Inflammatory macrophage treated with lipopolysaccharide for 4 hours (primary cell): ENCODE results near the gene KRTAP20-1.

Source experiments
- DNase-seq: peaks from one replicate; pipeline ENCODE4 v3.0.0-alpha.2; 2020

The KRTAP20-1 gene, protein sequence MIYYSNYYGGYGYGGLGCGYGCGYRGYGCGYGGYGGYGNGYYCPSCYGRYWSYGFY

DNA sequence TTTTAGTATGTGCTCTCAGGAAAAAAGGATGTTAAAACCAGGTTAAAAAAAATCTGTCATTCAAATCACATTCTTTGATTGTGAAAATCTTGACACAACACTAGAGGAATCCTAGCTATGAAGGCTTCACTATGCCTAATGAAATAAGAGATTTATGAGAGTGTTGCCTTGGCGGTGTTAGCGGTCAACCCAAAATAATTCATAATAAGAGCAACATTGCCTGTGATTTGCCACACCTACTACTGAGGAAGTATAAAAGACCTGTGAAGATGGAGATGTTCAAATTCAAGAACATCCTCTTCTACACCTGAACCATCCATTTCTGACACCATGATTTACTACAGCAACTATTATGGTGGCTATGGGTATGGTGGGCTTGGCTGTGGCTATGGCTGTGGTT is at the start of gene KRTAP20-1:
Gene KRTAP20-1, plus strand, starts transcription at position 301 of the 400 bp plus-strand sequence. Its CDS starts 30 bp downstream, at position 331.
- no peak for DNase-seq

DNA sequence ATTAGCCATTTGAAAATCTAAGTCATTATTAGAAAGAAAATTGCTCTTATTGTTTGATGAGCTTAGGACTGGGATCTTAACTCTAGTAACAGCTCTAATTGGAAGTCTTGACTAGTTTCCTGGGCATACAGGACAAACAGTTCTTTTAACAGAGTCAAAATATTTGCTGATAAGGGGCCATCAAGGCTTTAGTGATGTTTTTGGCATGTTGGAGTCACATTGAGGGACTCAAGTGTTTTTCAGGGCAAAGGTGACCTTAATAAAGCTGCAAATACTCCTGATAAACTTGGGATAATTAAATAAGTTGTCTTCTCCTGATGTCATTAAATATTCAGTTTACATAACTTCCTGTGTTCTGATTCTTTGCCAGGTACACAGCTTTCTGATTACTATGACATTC is 48.6 kb upstream of the KRTAP20-1 start:
- no peak for DNase-seq

DNA sequence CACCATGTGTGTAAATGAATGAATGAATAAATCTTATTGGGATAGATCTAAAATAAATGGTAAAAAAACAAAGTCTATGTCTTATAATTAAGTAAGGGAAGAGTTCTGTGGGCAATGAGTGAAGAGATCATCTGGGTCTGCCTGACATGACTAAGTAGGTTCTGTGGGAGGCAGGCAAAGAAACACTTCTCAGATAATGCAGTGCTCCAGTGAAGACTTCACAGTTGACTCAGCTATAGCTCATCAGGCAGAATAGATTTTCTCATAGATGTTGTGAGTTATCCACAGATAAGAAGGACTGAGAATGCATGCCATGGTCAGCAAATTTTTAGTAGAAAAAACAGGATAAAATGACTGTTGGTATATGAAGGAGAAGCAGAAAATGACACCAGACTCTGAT is 38.5 kb upstream of the KRTAP20-1 start:
- DNase-seq = no peak

DNA sequence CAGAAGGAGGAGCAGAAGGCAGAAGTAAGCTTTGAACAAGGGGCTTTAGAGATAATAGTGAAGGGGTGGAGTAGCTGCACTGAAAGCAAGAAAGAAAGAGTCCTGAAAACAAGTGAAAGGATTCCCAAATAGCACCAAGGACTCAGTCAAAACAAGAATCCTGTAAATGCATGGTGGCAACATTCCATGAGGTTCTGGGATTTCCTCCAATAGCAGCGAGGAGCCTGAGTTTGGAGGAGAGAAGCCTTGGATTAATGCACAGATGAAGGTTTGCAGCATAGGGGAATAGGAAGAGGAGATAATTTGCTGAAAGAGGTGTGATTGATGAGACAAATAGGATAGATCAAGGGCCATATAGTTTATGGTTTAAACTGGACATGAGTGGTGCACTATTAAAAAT is 36.9 kb upstream of the KRTAP20-1 start:
- DNase-seq = no peak

- DNase-seq = no peak
Measured at GRCh38 chr21:30580132-30580531, 36.1 kb upstream of the KRTAP20-1 start.

DNA sequence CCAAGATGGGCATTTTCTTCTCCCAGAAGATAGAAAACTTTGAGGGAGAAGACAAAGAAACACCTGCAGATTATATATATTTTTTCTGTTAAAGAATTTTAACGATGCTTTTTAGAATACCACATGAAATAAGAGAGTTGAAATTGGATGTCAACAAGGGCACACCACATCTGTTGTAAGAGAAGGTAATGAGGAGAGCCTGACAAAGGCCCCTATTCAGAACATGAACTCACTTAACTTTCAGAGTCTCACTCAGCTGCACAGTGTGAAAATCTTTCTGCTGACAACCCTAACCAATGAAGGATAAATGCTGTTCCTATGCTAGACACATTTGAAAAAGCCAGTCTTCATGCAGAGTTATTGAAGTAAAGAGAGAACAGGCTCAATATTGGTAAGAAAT is 33.4 kb upstream of the KRTAP20-1 start:
- no peak for DNase-seq

DNA sequence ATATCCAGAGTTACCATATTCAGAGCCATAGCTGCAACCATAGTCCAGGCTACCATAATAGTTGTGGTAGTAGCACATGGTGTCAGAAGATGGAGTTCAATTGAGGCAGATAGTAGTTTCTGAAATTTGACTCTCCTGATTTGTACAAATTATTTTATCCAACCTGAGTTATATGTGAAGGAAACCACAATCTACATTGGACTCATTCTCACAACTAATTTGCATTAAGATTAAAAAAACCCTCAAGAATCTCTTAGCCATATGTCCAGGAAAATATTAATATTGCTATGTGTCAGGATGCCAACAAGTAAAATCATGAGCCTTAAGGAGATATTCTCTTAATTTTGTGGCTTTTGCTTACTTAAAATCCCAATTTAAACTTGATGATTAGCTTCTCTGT is 25.9 kb upstream of the KRTAP20-1 start, which contains the start of gene KRTAP22-2:
Gene KRTAP22-2, minus strand, starts transcription at position 101 of the 400 bp plus-strand sequence.
- no peak for DNase-seq

DNA sequence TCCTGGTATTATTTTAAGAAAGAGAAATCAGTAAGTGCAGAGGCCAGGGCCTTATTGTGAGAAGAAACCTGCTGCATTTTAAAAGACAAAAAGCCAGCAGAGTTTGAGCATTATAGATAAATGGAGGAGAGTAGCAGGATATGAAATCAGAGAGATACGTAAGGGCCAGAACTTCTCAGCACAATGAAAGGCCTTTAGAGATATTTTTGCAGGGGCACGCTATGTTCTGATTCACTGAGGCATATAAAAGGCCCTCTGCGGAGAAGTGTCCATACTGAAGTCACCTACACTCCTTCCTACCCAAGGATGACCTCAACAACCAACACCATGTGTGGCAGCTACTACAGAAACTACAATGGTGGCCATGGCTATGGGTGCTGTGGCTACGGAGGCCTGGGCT is 24.1 kb upstream of the KRTAP20-1 start, which contains the start of gene KRTAP6-3:
Gene KRTAP6-3, plus strand, starts transcription at position 301 of the 400 bp plus-strand sequence. Its CDS starts 6 bp downstream, at position 307.
- DNase-seq = no peak

DNA sequence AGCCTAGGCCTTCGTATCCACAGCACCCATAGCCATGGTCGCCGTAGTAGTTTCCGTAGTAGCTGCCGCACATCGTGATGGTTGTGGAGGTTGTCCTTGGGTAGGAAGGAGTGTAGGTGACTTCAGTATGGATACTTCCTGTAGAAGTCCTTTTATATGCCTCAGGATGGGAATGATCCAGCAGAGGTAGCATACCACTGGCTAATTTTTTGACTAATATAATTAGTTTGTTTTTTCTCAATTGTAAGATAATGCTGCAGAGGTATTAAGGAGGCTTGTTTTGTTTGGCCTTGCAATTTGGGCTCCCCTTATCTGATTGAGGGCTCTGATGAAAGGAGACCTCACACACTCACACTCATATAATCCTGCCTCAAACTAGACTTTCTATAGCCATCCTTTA is 17.4 kb upstream of the KRTAP20-1 start, which contains the start of gene KRTAP6-2:
Gene KRTAP6-2, minus strand, starts transcription at position 101 of the 400 bp plus-strand sequence. Its CDS starts 28 bp downstream, at position 73.
- DNase-seq = no peak

DNA sequence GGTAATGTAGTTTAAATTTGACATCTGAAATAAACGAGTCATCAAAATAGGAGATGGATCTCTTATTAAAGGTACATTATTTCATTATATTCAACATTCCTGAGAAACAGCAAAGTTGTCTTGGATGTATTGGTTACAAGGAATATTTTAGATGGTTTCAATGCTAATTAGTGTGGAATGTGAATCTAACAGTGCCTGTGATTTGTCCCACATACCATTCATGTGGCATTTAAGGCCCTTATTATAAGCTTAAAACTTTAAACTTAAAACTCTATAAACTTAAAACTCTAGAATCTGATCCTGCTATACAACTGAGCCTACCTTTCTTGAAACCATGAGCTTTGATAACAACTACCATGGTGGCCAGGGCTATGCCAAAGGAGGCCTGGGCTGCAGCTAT is 15.4 kb upstream of the KRTAP20-1 start, which contains the start of gene KRTAP22-1:
Gene KRTAP22-1, plus strand, starts transcription at position 301 of the 400 bp plus-strand sequence.
- DNase-seq = no peak

DNA sequence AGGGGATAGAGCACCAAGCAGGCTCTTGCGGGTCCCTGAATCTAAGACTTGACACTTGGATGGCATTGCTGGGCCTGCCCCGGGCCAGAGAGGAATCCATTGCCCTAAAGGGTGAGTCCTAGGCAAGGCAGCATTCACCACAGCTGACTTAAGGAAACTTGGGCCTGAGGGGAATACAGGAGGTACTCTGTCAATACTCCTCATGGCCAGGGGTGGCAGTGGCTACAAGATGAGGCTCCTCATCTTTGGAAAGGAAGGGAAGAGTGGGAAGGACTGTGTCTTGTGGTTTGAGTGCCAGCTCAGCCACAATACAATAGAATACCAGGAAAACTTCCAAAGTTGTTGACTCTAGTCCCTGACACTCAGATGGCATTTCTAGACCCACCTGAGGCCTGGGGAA is 10.3 kb upstream of the KRTAP20-1 start:
- no peak for DNase-seq

GRCh38 chr21:30612132-30612531 is 4.1 kb upstream of the KRTAP20-1 start:
- DNase-seq = no peak

- no peak for DNase-seq
Measured at GRCh38 chr21:30613836-30614235, 2.4 kb upstream of the KRTAP20-1 start, which contains the start of gene KRTAP6-1. KRTAP6-1 (minus strand) TSS chr21:30613930; CDS start chr21:30613904, 26 bp downstream.

DNA sequence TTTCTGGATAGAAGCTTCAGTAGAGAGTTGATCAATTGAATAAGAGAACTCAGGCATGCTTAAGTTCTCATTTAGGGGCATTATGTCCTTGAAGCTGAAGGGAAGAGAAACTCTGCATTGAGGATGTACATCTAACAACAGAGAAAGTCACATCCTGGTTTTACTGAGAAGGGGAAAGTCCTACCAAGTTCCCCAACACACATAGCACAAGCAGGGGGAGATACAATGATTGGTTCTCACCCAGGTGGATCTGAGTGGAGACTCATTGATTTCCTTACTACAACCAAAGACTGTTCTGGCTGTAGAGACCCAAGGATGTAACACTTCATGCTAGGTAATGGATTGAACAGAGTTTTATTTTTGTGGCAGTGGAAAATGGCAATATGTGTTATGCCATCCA is 1.0 kb upstream of the KRTAP20-1 start:
- DNase-seq = no peak

DNA sequence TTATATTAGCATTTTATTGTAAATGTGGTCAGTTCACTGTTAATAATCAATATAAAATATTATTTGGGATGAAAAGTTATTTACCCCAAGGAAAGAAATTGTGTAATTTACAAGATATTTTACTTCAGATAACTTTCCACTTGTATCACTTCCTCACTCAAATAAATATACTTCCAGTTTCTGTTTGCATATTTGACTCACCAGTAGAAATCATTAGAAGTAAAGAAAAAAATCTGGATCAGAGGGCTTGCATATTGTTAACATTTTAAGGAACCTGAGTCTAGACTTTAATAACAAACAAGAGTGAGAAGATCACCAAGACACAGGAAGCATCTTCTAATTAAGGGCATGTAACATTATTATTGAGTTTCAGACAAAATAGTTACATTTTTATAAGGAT is 3.9 kb downstream of the KRTAP20-1 start:
- peak; percentile 6 for DNase-seq

- no peak for DNase-seq
Measured at GRCh38 chr21:30620522-30620921, 4.3 kb downstream of the KRTAP20-1 start, which contains the start of gene KRTAP20-4. KRTAP20-4 (plus strand) TSS chr21:30620627.

DNA sequence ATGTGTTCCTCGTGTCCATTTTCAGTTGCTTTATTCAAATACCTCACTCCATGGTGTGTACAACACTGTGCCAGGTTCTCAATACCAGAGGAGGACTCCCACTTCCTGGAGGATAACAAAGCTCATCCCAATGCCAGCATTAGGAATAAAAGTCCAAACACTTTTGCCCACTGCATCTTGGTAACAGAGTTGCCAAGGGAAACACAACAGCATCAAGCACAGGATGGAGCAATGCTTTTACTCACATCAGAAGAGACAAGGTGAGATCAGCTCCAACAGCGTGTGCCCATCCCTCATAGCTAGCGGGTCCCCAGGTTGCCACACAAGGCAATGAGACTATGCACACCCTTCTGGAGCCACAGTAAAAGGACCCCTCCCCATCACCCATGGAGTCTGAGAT is 7.1 kb downstream of the KRTAP20-1 start:
- no peak for DNase-seq

GRCh38 chr21:30625449-30626165 is 9.4 kb downstream of the KRTAP20-1 start:
- no peak for DNase-seq

DNA sequence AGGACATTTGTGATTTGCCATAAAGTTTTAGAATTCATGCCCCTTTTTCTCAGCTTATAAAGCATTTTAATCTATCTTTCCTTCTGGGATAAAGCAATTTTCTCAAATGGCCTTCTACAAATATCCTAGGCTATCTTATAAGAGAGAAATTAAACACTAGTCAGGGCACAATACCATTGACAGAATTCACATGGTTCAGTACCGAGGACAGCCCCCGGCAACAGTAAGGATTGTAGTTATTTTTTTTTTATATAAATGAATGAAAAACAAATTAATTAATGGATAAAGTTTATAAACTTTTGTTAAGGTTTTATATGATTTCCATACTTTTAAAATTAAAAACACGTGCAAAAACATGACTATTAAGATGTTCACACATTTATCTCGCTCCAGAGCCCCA is 11.9 kb downstream of the KRTAP20-1 start:
- DNase-seq = no peak

DNA sequence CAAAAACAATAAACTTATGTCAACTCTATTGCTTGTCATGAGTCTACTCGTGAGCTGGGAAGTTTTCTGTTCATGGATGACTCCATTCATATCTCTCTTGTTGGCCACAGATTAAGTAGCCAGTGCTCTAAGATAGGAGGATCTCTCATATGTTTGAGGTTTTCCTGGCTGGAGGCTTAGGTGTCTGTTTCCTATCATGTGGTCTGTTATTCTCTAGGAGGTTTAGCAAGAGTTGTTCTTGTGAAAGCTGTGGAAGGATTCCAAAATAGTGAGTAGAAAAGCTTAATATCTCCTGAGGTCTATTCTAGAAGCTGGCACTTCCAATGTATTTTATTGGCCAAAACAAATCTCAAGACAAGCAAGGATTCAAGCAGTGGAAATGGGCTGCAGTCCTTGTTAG is 13.0 kb downstream of the KRTAP20-1 start:
- no peak for DNase-seq

GRCh38 chr21:30634906-30635305 is 18.7 kb downstream of the KRTAP20-1 start, which contains the start of gene KRTAP20-2:
KRTAP20-2 (plus strand) TSS chr21:30635206; CDS start chr21:30635264, 58 bp downstream.
- no peak for DNase-seq

DNA sequence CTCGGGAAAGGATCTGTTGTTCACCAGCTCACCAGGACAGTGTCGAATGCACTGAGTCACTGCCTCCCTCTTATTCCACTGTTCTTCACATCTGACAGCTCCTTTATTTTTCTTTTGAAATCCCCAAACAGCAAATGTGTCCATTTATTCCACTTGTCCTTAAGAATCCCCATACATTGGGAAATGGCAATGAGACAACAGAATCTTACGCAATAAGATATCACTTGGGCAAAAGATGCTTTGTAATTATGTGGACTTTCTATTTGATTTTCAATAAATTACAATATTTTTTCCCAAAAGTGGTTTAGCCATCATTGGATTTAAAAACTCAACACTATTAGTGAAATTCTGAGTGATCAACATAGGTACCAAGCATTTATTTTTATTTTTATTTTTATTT is 22.5 kb downstream of the KRTAP20-1 start:
- DNase-seq = no peak

GRCh38 chr21:30642564-30642963 is 26.3 kb downstream of the KRTAP20-1 start, which contains the start of gene KRTAP20-3:
KRTAP20-3 (plus strand) TSS chr21:30642864.
- DNase-seq = no peak

GRCh38 chr21:30646904-30647414 is 30.7 kb downstream of the KRTAP20-1 start:
- DNase-seq = no peak
